OCI-M1 (cell line): ENCODE results near the gene CAPN11.

Experiments
- DNase-seq: peaks from one replicate; lab custom pipeline; 2025; lab: John Stamatoyannopoulos, UW

Gene CAPN11

GRCh38 chr6:44158770-44159228 is at the start of gene CAPN11:
CAPN11 (plus strand) TSS chr6:44158820; CDS start chr6:44158849, 29 bp downstream.
- DNase-seq, result no peak

- DNase-seq, result no peak
Observed at GRCh38 chr6:44109212-44109611, 49.4 kb upstream of the CAPN11 start.

GRCh38 chr6:44110005-44110676 is 48.5 kb upstream of the CAPN11 start:
- DNase-seq, result no peak

- DNase-seq, result no peak
Observed at GRCh38 chr6:44110966-44111365, 47.7 kb upstream of the CAPN11 start.

GRCh38 chr6:44111434-44112417 is 46.9 kb upstream of the CAPN11 start:
- no peak for DNase-seq

- DNase-seq, result no peak
Observed at GRCh38 chr6:44113414-44113813, 45.2 kb upstream of the CAPN11 start.

GRCh38 chr6:44115866-44116265 is 42.8 kb upstream of the CAPN11 start:
- no peak for DNase-seq

- peak; percentile 34 for DNase-seq
Observed at GRCh38 chr6:44116641-44117382, 41.8 kb upstream of the CAPN11 start.

- DNase-seq, result no peak
Observed at GRCh38 chr6:44117397-44118128, 41.1 kb upstream of the CAPN11 start.

GRCh38 chr6:44119704-44120262 is 38.8 kb upstream of the CAPN11 start:
- DNase-seq, result no peak

GRCh38 chr6:44120692-44121443 is 37.8 kb upstream of the CAPN11 start:
- DNase-seq, result no peak

- peak; percentile 42 for DNase-seq
Observed at GRCh38 chr6:44122801-44123200, 35.8 kb upstream of the CAPN11 start.

- no peak for DNase-seq
Observed at GRCh38 chr6:44123544-44123943, 35.1 kb upstream of the CAPN11 start.

- peak; percentile 92 for DNase-seq
Observed at GRCh38 chr6:44126320-44127149, 32.1 kb upstream of the CAPN11 start.

- DNase-seq, result peak; percentile 93
Observed at GRCh38 chr6:44127186-44128019, 31.2 kb upstream of the CAPN11 start, which contains the start of the genes MRPL14 and TMEM63B. MRPL14 (minus strand) TSS chr6:44127452; CDS start chr6:44116611, 10,841 bp downstream. TMEM63B (plus strand) TSS chr6:44127554; CDS start chr6:44134585, 7,031 bp downstream.

GRCh38 chr6:44128020-44128917 is 30.4 kb upstream of the CAPN11 start:
- DNase-seq, result peak; percentile 71

GRCh38 chr6:44129841-44130322 is 28.7 kb upstream of the CAPN11 start:
- peak; percentile 85 for DNase-seq
